Skeletal muscle tissue (tissue), 4 donors: ENCODE data around the gene ANK3. TPM values are rescaled to one million over a fixed set of nuclear protein-coding genes. Genes with fewer than 3 reads are reported as not detected.

Experiments used
- H3K27ac ChIP-seq: one replicate; pipeline ENCODE4 v1.7.0; 2013; ENCODE audit warnings: mild to moderate bottlenecking, low read depth, low read length, inconsistent platforms
- H3K27me3 ChIP-seq, 3 donors: one replicate each; pipeline ENCODE4 v1.7.0; 2013; ENCODE audit warnings: low read length in 3 of 3; ENCODE audit not compliant: control insufficient read depth in 3 of 3, insufficient read depth in 3 of 3
- H3K36me3 ChIP-seq, 3 donors: one replicate each; pipeline ENCODE4 v1.7.0; 2013; ENCODE audit warnings: low read length in 3 of 3; ENCODE audit not compliant: control insufficient read depth in 3 of 3, insufficient read depth in 3 of 3
- H3K4me1 ChIP-seq, 3 donors: one replicate each; pipeline ENCODE4 v1.7.0; 2013; ENCODE audit warnings: low read length in 3 of 3, mild to moderate bottlenecking in 3 of 3; ENCODE audit not compliant: control insufficient read depth in 3 of 3, insufficient read depth in 3 of 3
- H3K4me3 ChIP-seq, 3 donors: one replicate each; pipeline ENCODE4 v1.7.0; 2013; ENCODE audit warnings: low read length in 3 of 3
- H3K9ac ChIP-seq, 3 donors: one replicate each; pipeline ENCODE4 v1.7.0; 2013; ENCODE audit warnings: low read length in 3 of 3, mild to moderate bottlenecking in 3 of 3, moderate library complexity in 2 of 3, low read depth in 1 of 3
- H3K9me3 ChIP-seq, 3 donors: one replicate each; pipeline ENCODE4 v1.7.0; 2013; ENCODE audit warnings: low read length in 3 of 3; ENCODE audit not compliant: control insufficient read depth in 3 of 3
- total RNA-seq: library from RNA; depleted of rRNA; stranded (reverse); fragments of >200 nt; gene quantifications from one replicate; pipeline ENCODE4 v1.2.3, GENCODE V29; 2014
- donor health status: Osteomylitis.

ANK3 gene
- total RNA-seq, 1 donor from 2014 or later: 110 TPM

GRCh38 chr10:60277656-60278055, 112.0 kb downstream of the ANK3 start:
- H3K27ac ChIP-seq: no peak overlapping the region
- H3K4me3 ChIP-seq: no peak overlapping the region
- H3K4me1 ChIP-seq: no peaks in the 10 kb centered on the region
- peaks cover 4 to 7% (median 4%) of the 10 kb centered on the region in 3 donors for H3K36me3 ChIP-seq
- no peaks in the 10 kb centered on the region for H3K27me3 ChIP-seq
- H3K9ac ChIP-seq: no peak overlapping the region
- no peaks in the 10 kb centered on the region for H3K9me3 ChIP-seq

- Histone ChIP-seq H3K9ac (no peak overlapping the region), H3K4me3 (no peak overlapping the region), H3K9me3 (no peaks in the 10 kb centered on the region), H3K27me3 (no peaks in the 10 kb centered on the region), H3K4me1 (no peaks in the 10 kb centered on the region), H3K27ac (no peak overlapping the region), H3K36me3 (peaks cover 4 to 7% (median 4%) of the 10 kb centered on the region in 3 donors)
These were observed 113.4 kb downstream of the ANK3 start for GRCh38 chr10:60276232-60276631.

GRCh38 chr10:60271319-60272040, 118.2 kb downstream of the ANK3 start:
- Histone ChIP-seq H3K4me3 (no peak overlapping the region), H3K4me1 (peaks cover 0 to 5% (median 0%) of the 10 kb centered on the region in 3 donors), H3K9me3 (no peaks in the 10 kb centered on the region), H3K27me3 (no peaks in the 10 kb centered on the region), H3K9ac (no peak overlapping the region), H3K27ac (no peak overlapping the region), H3K36me3 (peaks cover 0 to 2% (median 0%) of the 10 kb centered on the region in 3 donors)

- H3K27ac ChIP-seq: no peak overlapping the region
- no peaks in the 10 kb centered on the region for H3K27me3 ChIP-seq
- H3K36me3 ChIP-seq: peaks cover 0 to 2% (median 0%) of the 10 kb centered on the region in 3 donors
- peaks cover 0 to 5% (median 0%) of the 10 kb centered on the region in 3 donors for H3K4me1 ChIP-seq
- no peak overlapping the region for H3K9ac ChIP-seq
- no peaks in the 10 kb centered on the region for H3K9me3 ChIP-seq
- no peak overlapping the region for H3K4me3 ChIP-seq
These were observed 119.2 kb downstream of the ANK3 start for GRCh38 chr10:60270426-60270825.

- H3K4me3 ChIP-seq: no peak overlapping the region
- peaks cover 0 to 5% (median 0%) of the 10 kb centered on the region in 3 donors for H3K4me1 ChIP-seq
- H3K27me3 ChIP-seq: no peaks in the 10 kb centered on the region
- no peaks in the 10 kb centered on the region for H3K9me3 ChIP-seq
- H3K9ac ChIP-seq: no peak overlapping the region
- no peak overlapping the region for H3K27ac ChIP-seq
- peaks cover 0 to 7% (median 4%) of the 10 kb centered on the region in 3 donors for H3K36me3 ChIP-seq
These were observed 121.9 kb downstream of the ANK3 start for GRCh38 chr10:60267802-60268201.

GRCh38 chr10:60266513-60266912, 123.2 kb downstream of the ANK3 start:
- Histone ChIP-seq H3K36me3 (peaks cover 0 to 7% (median 4%) of the 10 kb centered on the region in 3 donors), H3K9ac (no peak overlapping the region), H3K27ac (no peak overlapping the region), H3K27me3 (no peaks in the 10 kb centered on the region), H3K4me3 (no peak overlapping the region), H3K4me1 (peaks cover 0 to 5% (median 0%) of the 10 kb centered on the region in 3 donors), H3K9me3 (no peaks in the 10 kb centered on the region)

- no peaks in the 10 kb centered on the region for H3K27me3 ChIP-seq
- H3K9me3 ChIP-seq: no peaks in the 10 kb centered on the region
- H3K4me1 ChIP-seq: peaks cover 0 to 5% (median 4%) of the 10 kb centered on the region in 3 donors
- H3K4me3 ChIP-seq: no peak overlapping the region
- peaks cover 0 to 7% (median 4%) of the 10 kb centered on the region in 3 donors for H3K36me3 ChIP-seq
- H3K9ac ChIP-seq: no peak overlapping the region
- no peak overlapping the region for H3K27ac ChIP-seq
These were observed 127.0 kb downstream of the ANK3 start for GRCh38 chr10:60262647-60263126.

- Histone ChIP-seq H3K9me3 (no peaks in the 10 kb centered on the region), H3K27me3 (no peaks in the 10 kb centered on the region), H3K27ac (no peak overlapping the region), H3K36me3 (peaks cover 0 to 7% (median 4%) of the 10 kb centered on the region in 3 donors), H3K4me1 (peaks cover 0 to 4% (median 0%) of the 10 kb centered on the region in 3 donors), H3K4me3 (no peak overlapping the region), H3K9ac (no peak overlapping the region)
These were observed 129.4 kb downstream of the ANK3 start for GRCh38 chr10:60260321-60260720.

GRCh38 chr10:60258429-60258797, 131.3 kb downstream of the ANK3 start:
- H3K27ac ChIP-seq: no peak overlapping the region

GRCh38 chr10:60257767-60258428, 131.8 kb downstream of the ANK3 start:
- Histone ChIP-seq H3K4me3 (no peak overlapping the region), H3K27me3 (no peaks in the 10 kb centered on the region), H3K36me3 (no peaks in the 10 kb centered on the region), H3K9ac (no peak overlapping the region), H3K9me3 (no peaks in the 10 kb centered on the region), H3K27ac (no peak overlapping the region), H3K4me1 (peaks cover 0 to 4% (median 0%) of the 10 kb centered on the region in 3 donors)

More at GRCh38 chr10:60258429-60258797, 131.3 kb downstream of the ANK3 start:
- Histone ChIP-seq H3K27me3 (no peaks in the 10 kb centered on the region), H3K36me3 (peaks cover 0 to 4% (median 0%) of the 10 kb centered on the region in 3 donors), H3K4me3 (no peak overlapping the region), H3K9ac (no peak overlapping the region), H3K9me3 (no peaks in the 10 kb centered on the region), H3K4me1 (peaks cover 0 to 4% (median 0%) of the 10 kb centered on the region in 3 donors)
